Measurements from ENCODE around the gene ENPP3. TPM values are rescaled to one million over a fixed set of nuclear protein-coding genes. Genes with fewer than 3 reads are reported as not detected.

Gene ENPP3
- total and polyA plus RNA-seq, 7 donors = 0.14 to 5.9 (median 1.1) TPM

- H3K27me3 ChIP-seq = no peaks in the 10 kb centered on the region
- intact Hi-C loops (cut with DNase I) = loop anchor here (5.0 kb wide), 1 partner anchor 1183 kb away; the partner anchor contains the start of gene RPS12
- H3K9me3 ChIP-seq = no peaks in the 10 kb centered on the region
- H3K27ac ChIP-seq = peak overlapping the region in 3 of 4 donors; percentile 3 to 35 (median 20)
- H3K36me3 ChIP-seq = peaks cover 0 to 10% (median 0%) of the 10 kb centered on the region in 4 donors
- TF ChIP-seq POLR2AphosphoS5 (IDR thresholded peaks at IDR 0.05) (no peak), CTCF (IDR thresholded peaks at IDR 0.05) (no peak), POLR2A (IDR thresholded peaks at IDR 0.05) (no peak), EP300 (IDR thresholded peaks at IDR 0.05) (no peak)
- peaks cover 0 to 36% (median 27%) of the 10 kb centered on the region in 4 donors for H3K4me1 ChIP-seq
- WGBS, 2 donors = 13 to 46% methylated on average over 2 of the region's 2 CpGs
- H3K4me3 ChIP-seq = no peak overlapping the region
- DNase-seq = no peak
Measured at GRCh38 chr6:131629651-131630050, 7.5 kb upstream of the ENPP3 start.

GRCh38 chr6:131631625-131632289 is 5.3 kb upstream of the ENPP3 start:
- Histone ChIP-seq H3K9me3 (no peaks in the 10 kb centered on the region), H3K4me3 (no peak overlapping the region), H3K27ac (no peak overlapping the region), H3K27me3 (no peaks in the 10 kb centered on the region), H3K4me1 (peaks cover 0 to 30% (median 25%) of the 10 kb centered on the region in 4 donors), H3K36me3 (no peaks in the 10 kb centered on the region)
- 83 to 88% methylated on average over 3 of the region's 3 CpGs for WGBS, 2 donors
- intact Hi-C loops (cut with DNase I) = no loop called here
- no peak for TF ChIP-seq CTCF (IDR thresholded peaks at IDR 0.05)
- no peak for TF ChIP-seq POLR2AphosphoS5 (IDR thresholded peaks at IDR 0.05)
- no peak for TF ChIP-seq EP300 (IDR thresholded peaks at IDR 0.05)
- no peak for TF ChIP-seq POLR2A (IDR thresholded peaks at IDR 0.05)
- DNase-seq = no peak

GRCh38 chr6:131635384-131636340 is 1.4 kb upstream of the ENPP3 start:
- no peaks in the 10 kb centered on the region for H3K9me3 ChIP-seq
- no peaks in the 10 kb centered on the region for H3K36me3 ChIP-seq
- DNase-seq = no peak
- TF ChIP-seq POLR2AphosphoS5 (IDR thresholded peaks at IDR 0.05) (no peak), POLR2A (IDR thresholded peaks at IDR 0.05) (no peak), CTCF (IDR thresholded peaks at IDR 0.05) (no peak), EP300 (IDR thresholded peaks at IDR 0.05) (no peak)
- 86 to 93% methylated on average over 11 of the region's 11 CpGs for WGBS, 2 donors
- intact Hi-C loops (cut with DNase I) = no loop called here
- H3K27ac ChIP-seq = no peak overlapping the region
- H3K27me3 ChIP-seq = no peaks in the 10 kb centered on the region
- H3K4me1 ChIP-seq = peaks cover 0 to 2% (median 0%) of the 10 kb centered on the region in 4 donors
- no peak overlapping the region for H3K4me3 ChIP-seq

GRCh38 chr6:131638013-131638412 is 911 bp downstream of the ENPP3 start:
- Histone ChIP-seq H3K36me3 (no peaks in the 10 kb centered on the region), H3K27ac (no peak overlapping the region), H3K9me3 (no peaks in the 10 kb centered on the region), H3K27me3 (no peaks in the 10 kb centered on the region), H3K4me3 (no peak overlapping the region), H3K4me1 (no peaks in the 10 kb centered on the region)
- DNase-seq = no peak
- intact Hi-C loops (cut with DNase I) = no loop called here
- TF ChIP-seq EP300 (IDR thresholded peaks at IDR 0.05) (no peak), POLR2AphosphoS5 (IDR thresholded peaks at IDR 0.05) (no peak), POLR2A (IDR thresholded peaks at IDR 0.05) (no peak), CTCF (IDR thresholded peaks at IDR 0.05) (no peak)
- WGBS, 2 donors = 15 to 63% methylated on average over 2 of the region's 2 CpGs

Measured in sigmoid colon (tissue), 7 donors.